Measurements from ENCODE around the gene RAB9A. TPM values are rescaled to one million over a fixed set of nuclear protein-coding genes. Genes with fewer than 3 reads are reported as not detected.
"Not testable (repeated sequence)": the region's sequence is repeated elsewhere in the genome, so short reads cannot be mapped to it uniquely, and the experiment has no call there.

The RAB9A gene
- total and polyA plus RNA-seq, 10 of the 15 experiments (the other 5 are each of a cell fraction or from before 2014, with no cell fraction given) = 42.1 to 142 (median 49.9) TPM

DNA sequence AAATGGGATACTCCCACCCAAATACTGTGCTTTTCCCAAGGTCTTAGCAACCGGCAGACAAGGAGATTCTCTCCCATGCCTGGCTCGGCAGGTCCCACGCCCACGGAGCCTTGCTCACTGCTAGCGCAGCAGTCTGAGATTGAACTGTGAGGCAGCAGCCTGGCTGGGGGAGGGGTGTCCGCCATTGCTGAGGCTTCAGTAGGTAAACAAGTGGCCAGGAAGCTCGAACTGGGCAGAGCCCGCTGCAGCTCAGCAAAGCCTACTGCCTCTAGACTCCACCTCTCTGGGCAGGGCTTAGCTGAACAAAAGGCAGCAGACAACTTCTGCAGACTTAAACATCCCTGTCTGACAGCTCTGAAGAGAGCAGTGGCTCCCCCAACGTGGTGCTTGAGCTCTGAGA, 36.0 kb downstream of the RAB9A start:
- H3K4me3 ChIP-seq; FAIRE-seq; RAD21 ChIA-PET (ENCODE audit: unreplicated experiment): not testable (repeated sequence)

DNA sequence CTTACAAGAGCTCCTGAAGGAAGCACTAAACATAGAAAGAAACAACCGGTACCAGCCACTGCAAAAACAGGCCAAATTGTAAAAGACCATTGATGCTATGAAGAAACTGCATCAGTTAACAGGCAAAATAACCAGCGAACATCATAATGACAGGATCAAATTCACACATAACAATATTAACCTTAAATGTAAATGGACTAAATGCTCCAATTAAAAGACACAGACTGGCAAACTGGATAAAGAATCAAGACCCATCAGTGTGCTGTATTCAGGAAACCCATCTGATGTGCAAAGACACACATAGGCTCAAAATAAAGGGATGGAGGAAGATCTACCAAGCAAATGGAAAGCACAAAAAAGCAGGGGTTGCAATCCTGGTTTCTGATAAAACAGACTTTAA, 37.7 kb downstream of the RAB9A start:
- H3K9me3 ChIP-seq (replicated peaks; ENCODE audit: control insufficient read depth, insufficient read depth, low read length); ATAC-seq; POLR2A ChIA-PET; H3K36me3 ChIP-seq (ENCODE audit: control insufficient read depth in 2 of 2, insufficient read depth in 2 of 2, low read length in 1 of 2); H2AFZ ChIP-seq (ENCODE audit: control insufficient read depth, low read depth, low read length); CTCF ChIA-PET; DNase-seq (ENCODE audit: low read depth, low spot score); H3K4me3 ChIP-seq; BruUV-seq (replicated peaks); in situ Hi-C loops (cut with MboI); H3K27me3 ChIP-seq (replicated peaks in 1 of 2; ENCODE audit: control insufficient read depth in 2 of 2, insufficient read depth in 2 of 2, low read length in 1 of 2); H3K9ac ChIP-seq (ENCODE audit: control insufficient read depth, insufficient read depth, low read length); FAIRE-seq; H4K20me1 ChIP-seq (ENCODE audit: control insufficient read depth, insufficient read depth); H3K4me1 ChIP-seq (ENCODE audit: control insufficient read depth, insufficient read depth, low read length); H3K27ac ChIP-seq (ENCODE audit: control insufficient read depth, insufficient read depth); H3K4me2 ChIP-seq (ENCODE audit: control insufficient read depth, insufficient read depth); intact Hi-C loops (cut with micrococcal nuclease; ENCODE audit: unreplicated experiment): not testable (repeated sequence)
- WGBS (ENCODE audit: insufficient coverage, insufficient replicate concordance, low lambda C conversion rate, missing lambda C conversion rate) = 71% methylated on average over 2 of the region's 2 CpGs
- SMC1A ChIA-PET (ENCODE audit: uncharacterized antibody, unreplicated experiment) = interaction anchor here (1.8 kb wide), 1 partner anchor 64 kb away, joined by 5 read pairs; no protein-coding TSS in a partner anchor
- H3K79me2 ChIP-seq (ENCODE audit: control insufficient read depth, insufficient read depth, low read length) = peaks cover 23% of the 10 kb centered on the region
- RAD21 ChIA-PET (ENCODE audit: unreplicated experiment) = interaction anchor here (2.3 kb wide), 1 partner anchor 30 kb away, joined by 6 read pairs; no protein-coding TSS in a partner anchor

More for the DNA sequence above, 36.0 kb downstream of the RAB9A start:
- H3K27ac ChIP-seq (ENCODE audit: control insufficient read depth, insufficient read depth); H3K9ac ChIP-seq (ENCODE audit: control insufficient read depth, insufficient read depth, low read length); H3K9me3 ChIP-seq (replicated peaks; ENCODE audit: control insufficient read depth, insufficient read depth, low read length); H3K4me1 ChIP-seq (ENCODE audit: control insufficient read depth, insufficient read depth, low read length); H3K27me3 ChIP-seq (replicated peaks in 1 of 2; ENCODE audit: control insufficient read depth in 2 of 2, insufficient read depth in 2 of 2, low read length in 1 of 2); BruUV-seq (replicated peaks); H4K20me1 ChIP-seq (ENCODE audit: control insufficient read depth, insufficient read depth); H3K4me2 ChIP-seq (ENCODE audit: control insufficient read depth, insufficient read depth); intact Hi-C loops (cut with micrococcal nuclease; ENCODE audit: unreplicated experiment); H3K36me3 ChIP-seq (ENCODE audit: control insufficient read depth in 2 of 2, insufficient read depth in 2 of 2, low read length in 1 of 2); ATAC-seq; DNase-seq (ENCODE audit: low read depth, low spot score); in situ Hi-C loops (cut with MboI); H2AFZ ChIP-seq (ENCODE audit: control insufficient read depth, low read depth, low read length): not testable (repeated sequence)
- WGBS (ENCODE audit: insufficient coverage, insufficient replicate concordance, low lambda C conversion rate, missing lambda C conversion rate) = 73% methylated on average over 9 of the region's 9 CpGs
- POLR2A ChIA-PET = interaction anchor here (0.9 kb wide), 1 partner anchor 10 kb away, joined by 3 read pairs; the partner anchor contains the start of genes OFD1 and TRAPPC2
- peaks cover 18% of the 10 kb centered on the region for H3K79me2 ChIP-seq (ENCODE audit: control insufficient read depth, insufficient read depth, low read length)
- SMC1A ChIA-PET (ENCODE audit: uncharacterized antibody, unreplicated experiment) = interaction anchor here (1.4 kb wide), 1 partner anchor 10 kb away, joined by 5 read pairs; the partner anchor contains the start of genes OFD1 and TRAPPC2
- CTCF ChIA-PET = interaction anchor here (0.6 kb wide), 1 partner anchor 45 kb away, joined by 4 read pairs; no protein-coding TSS in a partner anchor

DNA sequence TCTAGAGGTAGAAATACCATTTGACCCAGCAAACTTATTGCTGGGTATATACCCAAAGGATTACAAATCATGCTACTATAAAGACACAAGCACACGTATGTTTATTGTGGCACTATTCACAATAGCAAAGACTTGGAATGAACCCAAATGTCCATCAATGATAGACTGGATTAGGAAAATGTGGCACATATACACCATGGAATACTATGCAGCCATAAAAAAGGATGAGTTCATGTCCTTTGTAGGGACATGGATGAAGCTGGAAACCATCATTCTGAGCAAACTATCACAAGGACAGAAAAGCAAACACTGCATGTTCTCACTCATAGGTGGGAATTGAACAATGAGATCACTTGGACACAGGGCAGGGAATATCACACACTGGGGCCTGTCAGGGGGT, 41.6 kb downstream of the RAB9A start:
- intact Hi-C loops (cut with micrococcal nuclease; ENCODE audit: unreplicated experiment) = loop anchor here (5.0 kb wide), 2 partner anchors 73 to 1142 kb away; partner anchors contain the start of genes FANCB and MOSPD2

More for the DNA sequence above, 41.6 kb downstream of the RAB9A start:
- H3K4me3 ChIP-seq; H3K4me2 ChIP-seq (ENCODE audit: control insufficient read depth, insufficient read depth); in situ Hi-C loops (cut with MboI); DNase-seq (ENCODE audit: low read depth, low spot score); ATAC-seq; POLR2A ChIA-PET; H3K4me1 ChIP-seq (ENCODE audit: control insufficient read depth, insufficient read depth, low read length); CTCF ChIA-PET; SMC1A ChIA-PET (ENCODE audit: uncharacterized antibody, unreplicated experiment); H3K9ac ChIP-seq (ENCODE audit: control insufficient read depth, insufficient read depth, low read length); H3K9me3 ChIP-seq (replicated peaks; ENCODE audit: control insufficient read depth, insufficient read depth, low read length); H2AFZ ChIP-seq (ENCODE audit: control insufficient read depth, low read depth, low read length); H3K36me3 ChIP-seq (ENCODE audit: control insufficient read depth in 2 of 2, insufficient read depth in 2 of 2, low read length in 1 of 2); FAIRE-seq; H3K27me3 ChIP-seq (replicated peaks in 1 of 2; ENCODE audit: control insufficient read depth in 2 of 2, insufficient read depth in 2 of 2, low read length in 1 of 2); H3K27ac ChIP-seq (ENCODE audit: control insufficient read depth, insufficient read depth); BruUV-seq (replicated peaks); RAD21 ChIA-PET (ENCODE audit: unreplicated experiment); H4K20me1 ChIP-seq (ENCODE audit: control insufficient read depth, insufficient read depth): not testable (repeated sequence)
- peaks cover 44% of the 10 kb centered on the region for H3K79me2 ChIP-seq (ENCODE audit: control insufficient read depth, insufficient read depth, low read length)
- WGBS (ENCODE audit: insufficient coverage, insufficient replicate concordance, low lambda C conversion rate, missing lambda C conversion rate) = 100% methylated on average over 1 of the region's 1 CpG
